Stimulated activated CD8-positive, alpha-beta memory T cell treated with anti-CD3 and anti-CD28 coated beads, Interleukin-2, amount 100 ng/mL, for 48 hours (primary cell): ENCODE results near the gene ABHD12.

Experiments
- DNase-seq, 2 donors: peaks; one replicate each; pipeline ENCODE4 v3.0.0-alpha.2; 2020; ENCODE audit warnings: low read depth in 2 of 2

The ABHD12 gene

DNA sequence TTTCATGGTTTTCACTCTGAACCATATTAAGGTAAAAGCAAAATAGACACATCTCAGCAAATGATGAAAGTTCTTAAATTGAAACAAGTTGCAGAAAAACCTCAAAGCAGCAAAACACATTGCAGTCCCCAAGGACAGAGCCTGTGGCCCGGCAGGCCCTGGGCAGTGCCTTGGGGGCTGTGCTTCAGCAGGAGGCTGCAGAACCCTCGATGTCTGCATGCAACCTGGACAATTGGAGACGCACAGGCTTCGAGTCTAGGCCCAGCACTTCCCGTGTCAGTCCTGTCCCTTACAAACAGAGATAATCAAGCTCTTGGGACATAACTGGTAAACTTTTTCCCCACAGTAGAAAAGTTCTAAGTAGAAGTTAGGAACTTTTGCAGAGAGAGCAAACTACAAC lies 133.5 kb downstream of the ABHD12 start:
- DNase-seq: no peak

DNA sequence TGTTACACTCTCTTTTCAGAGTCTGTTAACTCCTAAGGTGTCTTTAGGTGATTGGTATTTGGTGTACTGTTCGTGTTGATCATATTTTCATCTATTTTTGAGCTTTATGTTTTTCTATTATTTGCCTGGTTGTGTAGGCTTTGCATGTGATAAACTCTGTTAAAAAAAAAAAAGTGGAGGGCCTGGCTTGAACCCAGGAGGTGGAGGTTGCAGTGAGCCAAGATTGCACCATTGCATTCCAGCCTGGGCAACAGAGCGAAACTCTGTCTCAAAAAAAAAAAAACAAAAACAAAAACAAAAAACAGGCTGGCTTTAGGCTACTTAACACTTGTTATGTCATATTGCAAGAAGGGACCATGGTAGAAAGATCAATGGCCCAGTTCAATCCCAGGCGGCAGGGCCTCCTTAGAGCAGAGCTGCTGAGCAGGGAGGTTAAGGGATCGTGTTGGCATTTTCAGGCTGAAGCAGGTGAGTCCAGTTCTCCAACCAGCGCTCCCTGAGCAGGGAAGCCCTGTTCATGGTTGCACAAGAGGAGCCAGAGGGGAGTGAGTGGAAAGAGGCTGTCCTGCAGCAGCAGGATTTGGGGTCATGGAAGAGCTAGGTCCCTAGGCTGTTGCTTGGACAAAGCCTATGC lies 134.3 kb downstream of the ABHD12 start:
- DNase-seq: no peak

DNA sequence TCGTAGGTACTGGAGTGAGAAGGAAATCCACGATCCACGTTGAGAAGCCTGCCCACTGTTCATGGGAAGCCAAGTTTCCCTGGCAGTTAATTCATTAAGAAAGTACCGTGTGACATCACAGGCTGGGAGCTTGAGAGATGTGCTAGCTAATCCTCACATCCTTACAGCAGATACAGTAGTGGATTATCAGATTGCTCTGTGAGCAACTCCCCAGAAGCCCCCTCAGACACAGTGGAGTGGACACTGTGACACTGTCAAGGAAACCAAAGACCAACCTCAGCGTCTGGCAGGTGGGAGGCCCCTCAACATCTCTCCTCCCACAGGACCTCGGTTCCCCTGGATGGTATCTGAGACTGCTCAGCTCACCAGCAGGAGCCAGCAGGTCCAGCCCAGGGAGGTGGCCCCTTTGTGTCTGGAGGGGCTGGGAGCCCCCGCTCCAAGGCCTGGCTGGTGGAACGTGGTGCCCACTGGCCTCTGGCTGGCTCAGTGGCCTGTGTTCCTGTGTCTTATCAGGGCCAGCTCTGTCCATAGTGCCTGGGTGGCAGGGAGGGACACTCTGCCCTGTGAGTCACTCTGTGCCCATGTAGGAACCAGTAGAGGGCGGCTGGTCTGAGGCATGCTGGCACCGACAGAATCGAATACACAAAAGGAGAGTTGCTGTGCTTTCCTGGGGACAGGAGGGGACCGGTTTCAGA lies 135.5 kb downstream of the ABHD12 start:
- no peak for DNase-seq

DNA sequence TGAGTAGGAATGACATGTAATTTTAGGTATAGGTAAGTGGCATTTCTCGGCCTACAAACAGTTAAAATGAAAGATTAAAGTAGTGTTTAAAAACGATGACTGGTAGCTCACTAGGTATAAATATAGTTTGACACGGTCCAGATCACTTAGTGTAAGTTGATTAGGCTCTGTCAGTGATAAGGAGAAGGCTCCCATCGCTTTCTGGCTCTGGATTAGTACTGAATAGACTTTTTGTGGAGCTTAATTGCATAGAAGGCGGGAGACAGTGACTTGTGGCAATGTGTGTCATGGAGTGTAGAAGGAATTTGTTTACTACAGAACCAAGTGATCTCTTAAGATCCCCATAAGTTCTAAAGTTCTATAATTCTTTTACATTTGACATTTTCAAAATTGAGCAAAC lies 136.1 kb downstream of the ABHD12 start:
- DNase-seq: no peak

DNA sequence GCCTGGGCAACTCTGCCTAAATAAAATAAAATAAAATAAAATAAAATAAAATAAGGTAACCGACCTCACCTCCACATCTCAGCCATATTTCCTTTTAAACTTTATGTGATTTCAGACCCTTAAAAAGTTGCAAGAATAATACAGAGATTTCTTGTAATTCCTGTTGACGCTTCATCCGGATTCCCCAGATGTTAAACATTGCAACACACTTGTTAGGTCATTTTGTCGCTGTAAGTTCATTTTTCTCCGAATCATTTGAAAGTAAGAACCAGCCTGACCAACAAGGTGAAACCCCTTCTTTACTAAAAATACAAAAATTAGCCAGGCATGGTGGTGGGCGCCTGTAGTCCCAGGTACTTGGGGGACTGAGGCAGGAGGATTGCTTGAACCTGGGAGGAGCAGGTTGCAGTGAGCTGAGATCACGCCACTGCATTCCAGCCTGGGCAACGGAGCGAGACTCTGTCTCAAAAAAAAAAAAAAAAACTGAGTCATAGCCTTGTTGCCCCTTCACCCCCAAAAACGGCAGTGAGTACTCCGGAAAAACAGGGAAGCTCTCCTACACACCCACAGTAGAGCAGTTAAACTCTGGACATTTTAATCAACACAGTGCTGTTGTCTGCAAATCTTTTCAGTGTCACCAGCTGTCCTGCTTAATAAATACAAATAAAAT lies 136.9 kb downstream of the ABHD12 start:
- DNase-seq: no peak

DNA sequence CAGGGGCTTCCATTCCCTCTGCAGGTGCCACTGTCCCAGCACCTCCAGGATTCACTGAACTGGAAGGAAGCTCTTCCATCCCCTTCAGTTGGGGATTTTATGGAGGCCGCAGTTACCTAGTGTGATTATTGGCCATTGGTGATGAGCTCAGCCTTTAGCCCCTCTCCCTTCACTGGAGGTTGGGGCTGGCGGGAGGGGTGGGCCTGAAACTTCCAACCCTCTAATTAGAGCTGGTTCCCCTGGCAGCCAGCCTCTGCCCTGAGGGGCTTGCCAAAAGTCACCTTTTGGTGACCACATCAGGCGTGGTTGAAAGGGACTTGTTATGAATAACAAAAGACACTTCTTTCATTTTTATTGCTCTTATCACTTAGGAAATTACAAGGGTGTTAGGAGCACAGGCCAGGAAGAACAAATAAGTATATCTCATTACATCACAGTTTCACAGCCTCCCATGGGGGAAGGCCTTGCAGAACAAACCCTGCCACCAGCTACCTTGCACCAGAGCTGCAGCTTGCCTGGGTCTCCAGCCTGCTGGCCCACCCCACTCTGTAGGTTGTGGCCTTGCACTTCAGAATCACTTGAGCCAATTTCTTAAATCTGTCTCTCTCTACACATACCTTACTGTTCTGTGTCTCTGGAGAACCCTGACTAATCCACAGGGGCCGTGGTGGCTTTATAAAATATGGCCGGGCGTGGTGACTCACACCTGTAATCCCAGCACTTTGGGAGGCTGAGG lies 137.8 kb downstream of the ABHD12 start:
- no peak for DNase-seq

DNA sequence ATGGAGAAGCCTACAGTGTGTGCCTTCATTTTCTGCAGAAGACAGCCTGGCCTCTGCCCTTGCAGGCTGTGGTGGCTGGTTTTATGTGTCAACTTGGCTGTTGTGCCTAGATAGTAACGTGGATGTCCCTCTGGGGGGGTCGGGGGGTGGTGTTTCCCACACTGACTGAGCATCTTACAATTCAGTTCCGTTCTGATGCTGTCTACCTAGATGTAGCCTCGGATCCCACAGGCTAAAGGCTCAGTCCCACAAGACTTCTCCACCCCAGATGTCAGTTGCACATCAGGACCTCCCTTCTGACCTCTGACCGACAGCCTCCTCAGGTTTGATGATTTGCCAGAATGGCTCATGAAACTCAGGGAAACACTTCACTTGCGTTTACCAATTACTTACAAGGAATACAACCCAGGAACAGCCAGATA lies 138.4 kb downstream of the ABHD12 start:
- no peak for DNase-seq

DNA sequence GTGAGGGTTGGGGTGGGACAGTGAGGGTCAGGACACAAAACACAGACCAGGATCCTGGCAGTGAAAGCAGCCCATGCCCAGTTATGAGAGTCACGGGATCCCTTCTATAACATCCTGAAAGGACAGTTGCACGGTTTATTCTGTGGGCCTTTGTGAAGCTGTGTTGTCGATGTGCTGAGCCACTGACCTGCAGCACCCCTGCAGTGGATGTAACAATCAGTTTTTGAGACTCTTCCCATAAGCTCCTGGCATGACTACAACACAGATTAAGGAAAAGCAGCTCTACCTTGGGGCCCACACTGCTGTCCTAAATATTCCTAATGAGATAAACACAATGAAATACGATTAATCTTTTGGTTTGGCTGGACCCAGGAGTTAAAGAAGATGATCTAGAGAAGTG lies 139.1 kb downstream of the ABHD12 start:
- DNase-seq: no peak

DNA sequence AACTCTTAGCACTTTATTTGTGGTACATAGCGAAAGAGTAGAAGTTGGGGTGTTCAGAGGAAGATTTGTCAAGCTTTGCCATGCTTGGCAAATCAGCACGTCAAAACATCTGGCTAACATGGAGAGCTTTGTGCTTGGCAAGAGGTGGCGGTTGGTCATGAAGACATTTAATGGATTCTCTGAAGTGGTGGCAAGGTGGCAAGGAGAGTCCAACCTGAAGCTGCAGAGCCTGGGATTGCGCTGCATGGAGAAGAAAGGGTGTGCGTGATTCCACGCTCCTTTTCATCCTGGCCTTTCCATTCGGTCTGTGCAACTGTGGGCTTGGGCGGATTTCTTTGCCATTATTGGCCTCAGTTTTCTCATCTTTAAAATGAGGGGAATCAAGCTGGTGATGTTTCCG lies 139.6 kb downstream of the ABHD12 start:
- no peak for DNase-seq

DNA sequence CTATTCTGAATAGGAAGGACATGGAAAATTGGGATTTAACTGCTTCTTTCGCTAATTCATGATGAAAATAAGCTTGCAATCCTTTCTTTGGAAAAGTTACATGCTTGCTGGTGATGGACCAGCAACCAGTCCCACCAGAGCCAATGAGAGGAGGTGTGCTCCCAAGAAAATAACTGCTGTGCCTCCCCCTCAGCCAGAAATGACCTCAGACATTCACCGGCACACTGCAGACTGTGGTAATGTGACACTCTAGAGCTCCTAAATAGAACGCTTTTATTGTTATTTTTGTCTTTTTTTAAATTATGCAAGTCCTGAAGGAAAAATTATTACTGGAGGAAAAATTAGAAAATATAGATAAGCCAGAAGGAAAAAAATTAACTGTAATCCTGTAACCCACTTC lies 140.1 kb downstream of the ABHD12 start:
- no peak for DNase-seq
